ENCODE data around the gene COX11. TPM values are rescaled to one million over a fixed set of nuclear protein-coding genes. Genes with fewer than 3 reads are reported as not detected.

The COX11 gene
- total RNA-seq, 4 donors from 2014 or later, result 30.3 to 43.1 (median 31.7) TPM

- no peak for DNase-seq (ENCODE audit: low spot score in 2 of 2)
- 0% methylated on average over 9 of the region's 13 CpGs for WGBS
- no peak for TF ChIP-seq POLR2A (IDR thresholded peaks at IDR 0.05)
These were observed 506 bp upstream of the COX11 start for GRCh38 chr17:54968988-54969332.

DNA sequence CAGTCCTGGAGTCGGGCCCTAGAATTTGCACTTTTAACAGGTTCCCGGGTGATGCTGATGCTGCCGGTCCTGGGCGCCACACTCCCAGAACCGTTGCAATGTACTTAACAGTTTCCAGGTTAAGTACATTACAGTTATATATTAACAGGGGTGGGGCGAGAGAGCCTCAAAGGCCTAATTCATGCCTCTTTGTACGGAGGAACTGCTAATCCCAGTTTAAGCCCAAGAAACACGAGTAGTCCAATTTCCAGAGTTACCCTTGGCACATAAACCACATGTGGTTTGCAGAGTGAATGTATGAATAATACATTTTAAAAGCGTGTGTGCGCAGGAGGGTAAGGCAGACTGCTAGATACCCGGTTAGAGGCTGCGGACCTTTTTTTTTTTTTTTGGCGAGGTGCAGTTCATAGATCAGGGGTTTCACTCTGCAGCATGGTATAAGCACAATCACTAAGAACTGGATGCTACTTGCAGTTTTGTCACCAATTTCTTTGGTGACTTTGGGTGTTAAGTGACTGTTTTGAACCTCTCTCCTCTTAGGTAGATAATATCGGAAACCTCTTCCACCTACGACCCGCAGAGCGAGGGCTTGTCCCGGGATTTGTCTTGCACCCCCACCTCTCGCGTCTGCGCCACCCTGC, 713 bp downstream of the COX11 start:
- Histone ChIP-seq H3K27me3 (no peaks in the 10 kb centered on the region), H3K36me3 (peaks cover 20% of the 10 kb centered on the region), H3K27ac (peak overlapping the region; percentile 76), H3K4me3 (peak overlapping the region; percentile 95), H3K4me1 (peaks cover 27% of the 10 kb centered on the region), H3K9me3 (no peaks in the 10 kb centered on the region)
- no peak for DNase-seq (ENCODE audit: low spot score in 2 of 2)
- TF ChIP-seq POLR2A (IDR thresholded peaks at IDR 0.05) (no peak), EP300 (IDR thresholded peaks at IDR 0.05) (no peak)
- TF ChIP-seq, protein P1, sequence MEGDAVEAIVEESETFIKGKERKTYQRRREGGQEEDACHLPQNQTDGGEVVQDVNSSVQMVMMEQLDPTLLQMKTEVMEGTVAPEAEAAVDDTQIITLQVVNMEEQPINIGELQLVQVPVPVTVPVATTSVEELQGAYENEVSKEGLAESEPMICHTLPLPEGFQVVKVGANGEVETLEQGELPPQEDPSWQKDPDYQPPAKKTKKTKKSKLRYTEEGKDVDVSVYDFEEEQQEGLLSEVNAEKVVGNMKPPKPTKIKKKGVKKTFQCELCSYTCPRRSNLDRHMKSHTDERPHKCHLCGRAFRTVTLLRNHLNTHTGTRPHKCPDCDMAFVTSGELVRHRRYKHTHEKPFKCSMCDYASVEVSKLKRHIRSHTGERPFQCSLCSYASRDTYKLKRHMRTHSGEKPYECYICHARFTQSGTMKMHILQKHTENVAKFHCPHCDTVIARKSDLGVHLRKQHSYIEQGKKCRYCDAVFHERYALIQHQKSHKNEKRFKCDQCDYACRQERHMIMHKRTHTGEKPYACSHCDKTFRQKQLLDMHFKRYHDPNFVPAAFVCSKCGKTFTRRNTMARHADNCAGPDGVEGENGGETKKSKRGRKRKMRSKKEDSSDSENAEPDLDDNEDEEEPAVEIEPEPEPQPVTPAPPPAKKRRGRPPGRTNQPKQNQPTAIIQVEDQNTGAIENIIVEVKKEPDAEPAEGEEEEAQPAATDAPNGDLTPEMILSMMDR (IDR thresholded peaks at IDR 0.05), result peak in 1 of 2 donors; percentile 13
- WGBS, result 0% methylated on average over 20 of the region's 21 CpGs

More at GRCh38 chr17:54968988-54969332, 506 bp upstream of the COX11 start:
- Histone ChIP-seq H3K4me1 (peaks cover 27% of the 10 kb centered on the region), H3K4me3 (peak overlapping the region; percentile 95), H3K9me3 (no peaks in the 10 kb centered on the region), H3K36me3 (peaks cover 8% of the 10 kb centered on the region), H3K27ac (peak overlapping the region; percentile 76), H3K27me3 (no peaks in the 10 kb centered on the region)

DNA sequence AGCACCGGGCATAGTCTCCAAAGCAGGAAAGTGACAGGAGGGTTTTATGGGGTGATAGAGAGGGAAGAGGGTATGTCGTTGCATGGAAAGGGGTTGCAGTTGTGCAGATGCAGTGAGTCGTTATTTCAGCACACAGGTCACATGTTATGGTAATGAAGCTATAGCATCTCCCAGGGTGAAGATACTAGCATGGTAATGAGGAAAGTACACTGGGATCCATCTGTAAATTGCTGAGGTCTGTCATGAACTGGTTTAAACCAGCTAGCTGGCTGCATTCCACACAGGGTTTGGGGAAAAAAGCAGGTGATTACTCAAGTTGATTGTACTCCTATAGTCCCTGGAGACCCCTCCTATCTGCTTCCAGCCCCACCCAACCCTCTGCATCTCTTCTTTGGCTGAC, 11.7 kb downstream of the COX11 start:
- no peaks in the 10 kb centered on the region for H3K9me3 ChIP-seq
- TF ChIP-seq POLR2A (IDR thresholded peaks at IDR 0.05) (no peak), EP300 (IDR thresholded peaks at IDR 0.05) (no peak), POLR2AphosphoS5 (IDR thresholded peaks at IDR 0.05) (no peak)
- TF ChIP-seq, protein P1 (IDR thresholded peaks at IDR 0.05), result no peak
- no peaks in the 10 kb centered on the region for H3K27me3 ChIP-seq
- H3K27ac ChIP-seq, result no peak overlapping the region
- DNase-seq (ENCODE audit: low spot score in 2 of 2), result no peak
- H3K4me1 ChIP-seq, result no peaks in the 10 kb centered on the region
- H3K36me3 ChIP-seq, result peaks cover 65% of the 10 kb centered on the region
- H3K4me3 ChIP-seq, result no peak overlapping the region
- WGBS, result 59% methylated on average over 3 of the region's 3 CpGs

GRCh38 chr17:54951286-54951685, 17.2 kb downstream of the COX11 start:
- Histone ChIP-seq H3K4me3 (no peak overlapping the region), H3K36me3 (peaks cover 52% of the 10 kb centered on the region), H3K27ac (no peak overlapping the region), H3K27me3 (no peaks in the 10 kb centered on the region), H3K4me1 (no peaks in the 10 kb centered on the region), H3K9me3 (no peaks in the 10 kb centered on the region)
- TF ChIP-seq EP300 (IDR thresholded peaks at IDR 0.05), result no peak
- TF ChIP-seq, protein P1 (IDR thresholded peaks at IDR 0.05), result no peak
- TF ChIP-seq POLR2A (IDR thresholded peaks at IDR 0.05), result no peak
- TF ChIP-seq POLR2AphosphoS5 (IDR thresholded peaks at IDR 0.05), result no peak
- DNase-seq (ENCODE audit: low spot score in 2 of 2), result no peak
- 71% methylated on average over 4 of the region's 4 CpGs for WGBS

GRCh38 chr17:54950116-54950515, 18.3 kb downstream of the COX11 start:
- H3K9me3 ChIP-seq, result no peaks in the 10 kb centered on the region
- no peak overlapping the region for H3K4me3 ChIP-seq
- no peak for TF ChIP-seq POLR2A (IDR thresholded peaks at IDR 0.05)
- no peak for TF ChIP-seq POLR2AphosphoS5 (IDR thresholded peaks at IDR 0.05)
- TF ChIP-seq EP300 (IDR thresholded peaks at IDR 0.05), result no peak
- TF ChIP-seq, protein P1 (IDR thresholded peaks at IDR 0.05), result no peak
- no peaks in the 10 kb centered on the region for H3K4me1 ChIP-seq
- no peak for DNase-seq (ENCODE audit: low spot score in 2 of 2)
- H3K36me3 ChIP-seq, result peaks cover 44% of the 10 kb centered on the region
- WGBS, result 88% methylated on average over 2 of the region's 2 CpGs
- no peaks in the 10 kb centered on the region for H3K27me3 ChIP-seq
- H3K27ac ChIP-seq, result no peak overlapping the region

- Histone ChIP-seq H3K9me3 (no peaks in the 10 kb centered on the region), H3K36me3 (peaks cover 31% of the 10 kb centered on the region), H3K27ac (no peak overlapping the region), H3K4me1 (no peaks in the 10 kb centered on the region), H3K4me3 (no peak overlapping the region), H3K27me3 (no peaks in the 10 kb centered on the region)
- WGBS, result 76% methylated on average over 5 of the region's 5 CpGs
- TF ChIP-seq POLR2A (IDR thresholded peaks at IDR 0.05) (no peak), POLR2AphosphoS5 (IDR thresholded peaks at IDR 0.05) (no peak), EP300 (IDR thresholded peaks at IDR 0.05) (no peak)
- TF ChIP-seq, protein P1 (IDR thresholded peaks at IDR 0.05), result no peak
- no peak for DNase-seq (ENCODE audit: low spot score in 2 of 2)
These were observed 20.1 kb downstream of the COX11 start for GRCh38 chr17:54948380-54948779.
